Activated CD4-positive, CD25-positive, alpha-beta regulatory T cell treated with anti-CD3 and anti-CD28 coated beads, Interleukin-2, amount 50 U/mL, for 24 hours (primary cell): ENCODE data around the gene TFAP2B.

Source experiments
- ATAC-seq, 2 donors: fragments of 150-1000 bp; cut with Tn5 transposase; one replicate each; pipeline ENCODE4 v1.10.0; 2021; ENCODE audit warnings: mild to moderate bottlenecking in 1 of 2, moderate library complexity in 1 of 2

The TFAP2B gene

GRCh38 chr6:50849796-50850180, 31.1 kb downstream of the TFAP2B start:
- ATAC-seq = no peak

GRCh38 chr6:50850223-50851048, 31.8 kb downstream of the TFAP2B start:
- no peak for ATAC-seq

GRCh38 chr6:50851049-50851845, 32.6 kb downstream of the TFAP2B start:
- ATAC-seq = no peak

- ATAC-seq = no peak
Observed at GRCh38 chr6:50853939-50854338, 35.3 kb downstream of the TFAP2B start.

GRCh38 chr6:50861692-50862091, 43.0 kb downstream of the TFAP2B start:
- ATAC-seq = no peak

GRCh38 chr6:50862176-50862575, 43.5 kb downstream of the TFAP2B start:
- ATAC-seq = no peak

GRCh38 chr6:50864601-50865000, 45.9 kb downstream of the TFAP2B start:
- no peak for ATAC-seq

GRCh38 chr6:50868466-50868865, 49.8 kb downstream of the TFAP2B start:
- no peak for ATAC-seq

GRCh38 chr6:50873167-50873566, 54.5 kb downstream of the TFAP2B start:
- ATAC-seq = no peak

- no peak for ATAC-seq
Observed at GRCh38 chr6:50884364-50884763, 65.7 kb downstream of the TFAP2B start.

GRCh38 chr6:50887112-50887511, 68.4 kb downstream of the TFAP2B start:
- no peak for ATAC-seq

GRCh38 chr6:50889497-50889896, 70.8 kb downstream of the TFAP2B start:
- no peak for ATAC-seq

- no peak for ATAC-seq
Observed at GRCh38 chr6:50889935-50890334, 71.3 kb downstream of the TFAP2B start.

- ATAC-seq = no peak
Observed at GRCh38 chr6:50890579-50890978, 71.9 kb downstream of the TFAP2B start.

- no peak for ATAC-seq
Observed at GRCh38 chr6:50891290-50891689, 72.6 kb downstream of the TFAP2B start.
